Effector CD8-positive, alpha-beta T cell (primary cell): ENCODE measurements around the gene IFT57.

ENCODE experiments used
- DNase-seq: peaks from one replicate; lab custom pipeline; 2025; lab: John Stamatoyannopoulos, UW

IFT57 gene

GRCh38 chr3:108218811-108219210, 3.4 kb downstream of the IFT57 start:
- DNase-seq = no peak

GRCh38 chr3:108215871-108216270, 6.4 kb downstream of the IFT57 start:
- DNase-seq = no peak

- DNase-seq = no peak
These were observed 12.6 kb downstream of the IFT57 start for GRCh38 chr3:108209579-108209978.

DNA sequence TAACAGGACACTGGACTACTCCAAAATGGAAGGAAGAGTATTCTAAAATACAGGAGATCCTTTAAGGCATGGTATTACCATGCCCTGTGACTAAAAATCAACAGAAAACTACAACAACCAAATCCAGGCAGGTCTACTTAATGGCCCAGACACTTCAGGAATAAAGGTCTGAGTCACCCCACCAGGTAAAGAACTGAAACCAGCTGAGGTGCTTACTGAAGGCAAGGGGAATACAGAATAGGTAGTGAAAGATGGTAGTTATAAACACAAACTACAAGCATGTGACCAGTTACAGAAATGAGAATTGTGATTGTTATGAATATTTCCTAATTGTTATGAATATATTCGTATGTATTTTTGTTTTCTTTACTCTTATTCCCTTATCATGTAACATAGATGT, 13.4 kb downstream of the IFT57 start:
- no peak for DNase-seq

DNA sequence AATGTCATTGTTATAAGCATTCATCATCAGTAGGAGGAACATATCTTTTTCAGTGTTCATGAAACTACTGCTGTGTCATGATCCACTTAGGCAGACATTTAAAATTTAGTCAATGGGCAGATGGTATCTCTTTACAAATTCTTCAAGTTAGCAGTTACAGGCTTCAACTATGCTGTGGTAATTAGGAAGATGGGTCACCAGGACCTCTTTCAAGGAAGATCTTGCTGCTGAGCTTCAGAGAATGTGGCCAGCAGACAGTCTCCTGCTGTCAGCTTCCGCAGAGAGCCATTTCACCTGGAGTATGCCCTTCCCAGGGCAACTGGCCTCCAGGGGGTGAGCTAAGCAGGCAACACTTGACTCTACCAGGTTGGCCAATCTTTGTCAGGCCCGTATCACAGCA, 19.4 kb downstream of the IFT57 start:
- DNase-seq = no peak

GRCh38 chr3:108202080-108202479, 20.1 kb downstream of the IFT57 start:
- DNase-seq = no peak

- DNase-seq = no peak
These were observed 21.0 kb downstream of the IFT57 start for GRCh38 chr3:108201258-108201657.

DNA sequence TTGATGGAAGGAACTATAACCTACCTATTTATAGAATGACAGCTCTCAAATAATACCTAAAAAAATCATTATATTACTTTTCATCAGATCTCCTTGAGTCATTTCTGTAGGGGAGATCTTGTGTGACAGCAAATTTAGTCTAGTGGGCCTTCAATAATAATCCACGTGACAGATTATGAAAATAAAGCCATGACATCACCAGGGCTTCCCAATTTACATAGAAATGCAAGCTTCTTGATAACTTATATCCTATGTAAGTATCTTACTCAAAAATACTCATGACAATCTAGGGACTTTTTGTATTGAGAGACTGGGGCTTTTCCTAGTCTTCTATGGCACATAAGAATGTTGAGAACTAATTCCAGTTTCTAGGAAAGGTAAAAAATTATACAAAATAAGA, 21.6 kb downstream of the IFT57 start:
- no peak for DNase-seq

DNA sequence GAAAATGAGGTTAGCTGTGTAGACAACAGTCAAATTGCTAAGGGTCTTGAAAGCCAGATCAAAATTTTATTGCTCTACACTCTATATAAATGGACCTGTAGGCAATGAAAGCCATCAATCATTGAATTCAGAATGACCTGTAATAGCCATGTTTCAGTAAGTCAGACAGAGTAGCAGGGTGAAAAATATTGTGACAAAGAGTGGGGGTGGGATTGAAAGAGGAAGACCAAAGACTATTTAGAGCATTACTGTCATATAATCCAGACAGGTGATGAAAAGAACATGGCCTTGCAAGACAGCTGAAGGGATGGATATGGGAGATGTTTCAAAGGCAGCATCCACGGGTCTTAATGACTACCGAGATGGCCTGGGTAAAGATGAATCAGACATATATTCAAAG, 22.2 kb downstream of the IFT57 start:
- no peak for DNase-seq

DNA sequence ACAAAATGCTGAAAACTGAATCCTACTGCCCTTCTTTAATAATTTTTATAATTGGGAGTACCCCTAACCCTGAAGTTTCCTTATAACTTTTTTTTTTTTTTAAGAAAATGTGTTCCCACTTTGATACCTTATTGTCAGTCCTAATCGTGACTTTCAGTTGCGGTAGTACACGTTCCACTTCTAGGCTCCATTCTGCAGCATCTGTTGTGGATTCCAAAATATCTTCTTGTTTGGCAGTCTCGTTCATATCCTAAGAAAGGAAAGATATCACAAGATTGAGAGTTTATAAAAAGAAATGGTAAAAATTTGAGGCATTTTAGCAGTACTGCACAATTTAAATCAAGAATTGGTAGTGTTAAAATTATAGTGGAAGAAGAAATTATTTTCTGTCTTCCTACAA, 30.8 kb downstream of the IFT57 start:
- no peak for DNase-seq

- no peak for DNase-seq
These were observed 31.9 kb downstream of the IFT57 start for GRCh38 chr3:108190346-108190745.

DNA sequence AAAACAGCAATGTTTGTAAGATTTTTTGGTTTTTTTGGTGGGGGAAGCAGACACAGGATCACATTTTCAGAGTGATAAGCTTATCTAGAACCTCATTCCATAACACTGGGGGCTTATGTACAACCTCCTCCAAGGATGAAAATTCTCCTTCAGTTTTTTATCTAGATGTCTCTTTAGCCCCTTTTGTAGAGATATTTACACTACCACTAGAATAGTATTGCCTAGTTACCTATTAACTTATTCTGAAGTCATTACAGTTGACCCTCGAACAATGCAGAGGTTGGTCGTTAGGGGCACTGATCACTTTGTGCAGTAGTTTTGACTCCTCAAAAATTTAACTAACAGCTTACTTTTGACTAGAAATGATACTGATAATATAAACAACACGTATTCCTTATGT, 32.8 kb downstream of the IFT57 start:
- no peak for DNase-seq

GRCh38 chr3:108185536-108185935, 36.7 kb downstream of the IFT57 start:
- no peak for DNase-seq

DNA sequence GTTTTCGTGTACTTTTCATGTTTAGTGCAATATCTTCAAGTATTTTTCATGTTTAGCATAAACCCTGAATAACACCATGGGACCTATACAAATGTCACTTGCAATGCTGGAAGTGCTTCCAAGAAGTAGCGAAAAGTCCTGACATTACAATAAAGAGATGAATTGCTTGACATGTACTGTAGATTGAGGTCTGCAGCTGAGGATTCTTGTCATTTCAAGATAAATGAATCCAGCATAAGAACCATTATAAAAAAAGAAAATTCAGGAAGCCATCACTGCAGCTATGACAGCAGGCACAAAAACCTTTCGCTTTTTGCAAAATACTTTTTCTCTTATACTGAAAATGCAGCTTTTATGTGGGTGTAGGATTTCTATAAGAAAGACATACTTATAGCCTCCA, 37.4 kb downstream of the IFT57 start:
- DNase-seq = no peak

DNA sequence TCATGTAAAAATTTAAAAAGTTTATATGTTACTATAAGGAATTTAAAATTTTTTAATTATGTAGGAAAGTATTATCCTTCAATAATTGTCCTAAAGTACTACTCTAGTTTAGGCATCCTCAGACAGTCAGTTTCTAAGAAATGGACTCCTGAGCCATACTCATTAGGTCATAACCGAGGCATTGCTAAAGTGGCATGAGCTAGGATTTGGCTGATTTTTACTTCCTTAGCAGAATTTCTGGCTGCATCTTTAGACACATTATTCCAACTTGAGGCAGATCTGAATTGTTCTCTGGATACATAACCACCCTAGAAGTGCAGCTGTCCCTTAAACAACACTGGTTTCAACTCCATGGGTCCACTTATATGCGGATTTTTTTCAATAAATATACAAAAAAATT, 38.3 kb downstream of the IFT57 start:
- no peak for DNase-seq

GRCh38 chr3:108183181-108183580, 39.0 kb downstream of the IFT57 start:
- DNase-seq = no peak

GRCh38 chr3:108182339-108182738, 39.9 kb downstream of the IFT57 start:
- DNase-seq = no peak

GRCh38 chr3:108181172-108181571, 41.1 kb downstream of the IFT57 start:
- no peak for DNase-seq

GRCh38 chr3:108180194-108180593, 42.0 kb downstream of the IFT57 start:
- no peak for DNase-seq

- no peak for DNase-seq
These were observed 43.5 kb downstream of the IFT57 start for GRCh38 chr3:108178676-108179075.

DNA sequence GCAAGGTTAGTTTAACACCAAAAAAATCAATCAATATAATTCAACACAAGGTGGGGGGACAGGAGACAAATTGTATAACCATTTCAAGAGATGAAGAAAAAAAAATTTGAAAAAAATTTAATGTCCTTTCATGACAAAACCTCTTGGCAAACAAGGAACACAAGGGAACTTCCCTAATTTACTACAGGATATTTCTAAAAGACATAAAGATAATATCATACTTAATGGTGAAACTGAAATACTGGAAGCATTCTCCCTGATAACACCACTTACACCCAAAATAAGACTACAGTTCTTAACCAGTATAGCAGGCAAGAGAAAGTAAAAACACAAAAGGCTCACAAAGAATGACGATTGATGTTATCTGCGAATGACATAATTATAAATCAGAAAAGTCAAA, 44.7 kb downstream of the IFT57 start:
- DNase-seq = no peak

DNA sequence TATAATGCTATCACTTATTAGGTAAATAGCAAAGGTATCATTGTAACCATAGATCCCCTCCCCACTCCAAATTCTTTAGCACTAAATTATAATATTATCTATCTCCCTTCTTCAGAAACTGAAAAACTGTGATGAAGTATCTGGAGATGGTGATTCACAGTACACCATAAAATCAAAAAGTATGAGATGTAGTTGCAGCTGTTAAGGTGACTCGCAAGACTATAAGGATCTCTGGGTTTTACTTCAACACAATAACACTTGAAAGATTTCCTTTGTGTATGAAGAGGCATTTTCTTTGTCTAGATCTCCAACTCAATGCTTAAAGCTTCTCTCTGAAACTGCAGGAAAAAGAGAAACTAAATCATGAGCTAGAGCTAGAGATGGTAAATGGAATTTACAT, 46.9 kb downstream of the IFT57 start:
- DNase-seq = no peak

- no peak for DNase-seq
These were observed 51.1 kb downstream of the IFT57 start for GRCh38 chr3:108171106-108171505.

DNA sequence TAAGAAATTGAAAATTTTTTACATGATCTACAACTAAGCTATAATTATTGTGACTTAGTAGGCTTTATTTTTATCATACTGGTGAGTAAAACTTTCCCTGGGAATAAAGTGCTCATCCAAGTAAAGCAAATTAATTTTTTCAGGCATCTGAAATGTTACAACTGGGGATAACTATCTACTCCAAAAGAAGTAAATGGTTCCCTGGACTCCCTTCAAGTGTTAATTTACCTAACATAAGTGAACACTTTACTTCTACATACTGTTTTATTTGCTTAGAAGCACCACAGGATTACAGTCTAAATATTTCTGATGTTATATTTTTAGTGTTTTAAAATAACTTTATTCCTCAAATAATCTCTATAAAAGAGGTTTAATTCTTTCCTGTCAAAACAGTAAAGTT, 57.8 kb downstream of the IFT57 start:
- DNase-seq = no peak

DNA sequence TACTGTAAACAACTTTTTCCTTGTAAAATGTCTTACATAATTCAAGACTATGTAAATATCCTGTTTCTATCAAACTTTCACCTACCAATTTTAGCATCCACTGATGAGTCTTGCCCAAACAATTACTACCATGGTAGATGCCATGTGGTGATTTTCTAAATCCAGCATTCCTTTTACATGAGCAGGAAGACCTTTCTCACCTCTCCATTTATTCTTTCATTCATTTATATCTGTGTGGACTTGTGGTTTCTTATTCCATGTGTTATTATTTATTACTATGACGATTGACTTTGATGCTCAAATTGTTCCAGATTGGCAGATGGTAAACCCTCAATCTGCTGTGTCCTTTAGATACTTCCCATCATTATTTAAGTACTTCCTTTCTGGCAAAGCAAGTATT, 62.4 kb downstream of the IFT57 start:
- DNase-seq = no peak
